ENCODE data around the gene ZNF771. TPM values are rescaled to one million over a fixed set of nuclear protein-coding genes. Genes with fewer than 3 reads are reported as not detected.

ZNF771 gene
- total RNA-seq, 1 experiment from 2014 or later: 12.0 TPM

DNA sequence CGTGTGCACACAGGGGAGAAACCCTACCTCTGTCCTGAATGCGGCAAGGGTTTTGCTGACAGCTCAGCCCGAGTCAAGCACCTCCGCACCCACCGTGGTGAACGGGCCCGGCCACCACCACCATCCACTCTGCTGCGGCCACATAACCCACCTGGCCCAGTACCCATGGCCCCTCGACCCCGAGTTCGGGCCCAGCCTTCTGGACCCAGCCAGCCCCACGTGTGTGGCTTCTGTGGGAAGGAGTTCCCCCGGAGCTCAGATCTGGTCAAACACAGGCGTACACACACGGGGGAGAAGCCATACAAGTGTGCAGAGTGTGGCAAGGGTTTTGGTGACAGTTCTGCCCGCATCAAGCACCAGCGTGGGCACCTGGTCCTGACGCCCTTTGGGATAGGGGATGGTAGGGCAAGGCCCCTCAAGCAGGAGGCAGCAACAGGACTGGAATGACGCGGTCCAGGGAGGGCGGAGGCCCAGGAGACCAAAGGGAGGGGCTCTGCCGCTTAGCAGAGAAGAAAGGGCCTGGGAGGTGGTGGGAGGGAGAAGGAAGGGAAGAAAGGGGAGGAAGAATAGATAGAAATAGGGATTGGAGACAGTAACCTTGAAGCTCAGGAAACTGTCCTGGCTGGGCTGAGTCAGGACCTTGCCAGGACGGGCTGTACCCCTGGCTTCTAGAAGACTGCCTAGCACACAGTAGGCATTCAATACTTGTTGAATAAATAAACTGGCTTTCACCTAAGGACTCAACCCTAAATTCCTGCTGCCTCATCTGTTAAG lies 8.6 kb upstream of the ZNF771 start:
- DNase-seq (ENCODE audit: low spot score): no peak

DNA sequence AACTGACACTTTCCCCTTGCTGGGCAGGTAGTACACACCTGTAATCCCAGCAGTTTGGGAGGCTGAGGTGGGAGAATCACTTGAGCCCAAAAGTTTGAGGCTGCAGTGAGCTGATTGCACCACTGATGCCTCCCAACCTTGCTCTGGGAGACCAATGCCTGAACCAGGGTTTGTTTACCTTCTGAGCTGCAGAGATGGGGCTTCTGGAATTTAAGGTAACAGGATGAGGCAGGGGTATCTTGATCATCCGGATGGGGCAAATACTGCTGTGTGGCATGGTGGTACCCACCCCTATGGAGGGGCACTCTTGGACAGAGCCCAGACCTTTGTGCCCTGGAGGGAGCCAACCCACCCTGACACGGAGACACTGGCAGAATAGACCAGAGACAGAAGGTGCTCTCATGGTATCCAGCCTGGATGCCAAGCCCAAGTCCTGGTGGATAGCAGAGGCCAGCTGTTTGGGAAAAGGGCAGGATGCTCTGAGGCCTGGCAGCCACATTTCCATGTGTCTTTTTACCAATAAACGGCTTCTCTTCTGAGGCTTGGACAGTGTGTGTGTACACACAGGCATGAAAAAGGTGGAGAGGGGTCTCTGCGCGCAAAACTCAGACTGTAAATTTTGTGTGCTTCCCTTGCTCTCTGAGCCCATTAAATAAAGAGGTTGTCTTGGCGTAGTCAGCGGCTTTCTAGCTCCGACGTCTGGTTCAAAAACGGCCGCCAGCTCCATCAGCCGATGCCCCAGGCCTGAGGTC lies 7.8 kb upstream of the ZNF771 start:
- DNase-seq (ENCODE audit: low spot score): no peak

- no peak for DNase-seq (ENCODE audit: low spot score)
These were observed 5.5 kb upstream of the ZNF771 start for GRCh38 chr16:30401768-30402425.

- no peak for DNase-seq (ENCODE audit: low spot score)
These were observed 658 bp upstream of the ZNF771 start for GRCh38 chr16:30406795-30407101.

GRCh38 chr16:30407804-30408534 lies 563 bp downstream of the ZNF771 start:
- DNase-seq (ENCODE audit: low spot score): no peak

DNA sequence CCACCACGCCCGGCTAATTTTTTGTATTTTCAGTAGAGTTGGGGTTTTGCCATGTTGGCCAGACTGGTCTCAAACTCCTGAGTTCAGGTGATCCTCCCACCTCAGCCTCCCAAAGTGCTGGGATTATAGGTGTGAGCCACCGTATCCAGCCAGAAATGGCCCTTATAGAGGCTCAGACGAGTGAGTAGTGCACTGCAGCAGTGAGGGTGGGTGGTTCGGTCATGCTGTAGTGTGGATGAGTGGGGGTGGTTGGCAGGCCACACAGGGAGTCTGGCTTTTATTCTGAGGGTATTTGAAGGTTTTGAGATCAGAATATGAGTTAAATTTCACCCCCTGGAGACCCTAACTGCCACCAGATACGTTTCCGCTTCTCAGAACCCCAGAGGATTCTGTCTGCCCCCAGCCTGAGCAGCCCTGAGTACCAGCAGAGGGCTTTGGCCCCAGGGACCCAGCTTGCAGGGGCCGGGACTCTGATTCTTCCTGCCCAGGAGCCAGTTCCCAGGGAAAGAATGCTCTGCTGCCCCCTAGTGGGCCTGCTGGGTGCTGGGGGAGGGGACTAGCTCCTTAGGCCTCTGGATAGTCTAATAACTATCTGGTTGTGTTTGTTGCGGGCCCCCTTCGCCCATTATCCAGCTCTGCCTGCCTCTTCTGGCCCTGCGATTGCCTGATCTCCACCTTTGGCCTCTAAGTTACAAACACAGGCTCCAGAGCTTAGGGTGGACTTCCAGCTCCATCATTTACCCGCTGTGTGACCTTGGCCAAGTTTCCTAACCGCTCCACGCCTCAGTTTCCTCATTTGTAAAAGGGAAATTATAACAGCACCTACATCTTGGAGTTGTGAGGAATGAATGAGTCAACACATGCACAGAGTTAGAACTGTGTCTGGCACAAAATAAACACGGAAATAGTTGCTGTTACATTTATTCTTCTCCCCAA lies 2.0 kb downstream of the ZNF771 start:
- DNase-seq (ENCODE audit: low spot score): peak; percentile 67

DNA sequence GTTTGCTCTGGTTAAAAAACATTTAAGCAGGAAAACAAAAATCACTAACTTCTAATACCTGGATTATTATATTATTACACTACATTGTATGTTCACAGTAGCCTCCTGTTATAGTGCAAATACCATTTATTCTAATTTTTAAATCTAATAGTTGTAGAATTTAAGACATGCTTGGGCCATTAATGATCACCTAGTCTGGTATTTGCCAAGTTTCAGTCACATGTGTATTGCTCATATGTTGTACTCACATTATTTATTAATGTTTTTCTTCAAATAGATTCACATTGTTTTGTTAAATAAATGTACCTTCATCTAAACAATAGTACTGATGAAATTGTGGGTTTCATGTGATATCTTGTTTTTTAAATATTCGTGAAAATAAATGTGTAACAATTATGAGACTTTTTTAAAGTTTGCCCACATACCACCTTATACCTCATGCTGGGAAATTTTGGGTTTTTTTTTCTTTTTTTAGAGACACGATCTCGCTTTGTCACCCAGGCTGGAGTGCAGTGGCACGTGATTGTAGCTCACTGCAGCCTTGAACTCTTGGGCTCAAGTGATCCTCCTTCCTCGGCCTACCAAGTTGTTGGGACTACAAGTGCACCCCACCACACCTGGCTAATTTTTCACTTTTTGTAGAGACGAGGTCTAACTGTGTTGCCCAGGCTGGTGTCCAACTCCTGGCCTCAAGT lies 5.9 kb downstream of the ZNF771 start:
- no peak for DNase-seq (ENCODE audit: low spot score)

DNA sequence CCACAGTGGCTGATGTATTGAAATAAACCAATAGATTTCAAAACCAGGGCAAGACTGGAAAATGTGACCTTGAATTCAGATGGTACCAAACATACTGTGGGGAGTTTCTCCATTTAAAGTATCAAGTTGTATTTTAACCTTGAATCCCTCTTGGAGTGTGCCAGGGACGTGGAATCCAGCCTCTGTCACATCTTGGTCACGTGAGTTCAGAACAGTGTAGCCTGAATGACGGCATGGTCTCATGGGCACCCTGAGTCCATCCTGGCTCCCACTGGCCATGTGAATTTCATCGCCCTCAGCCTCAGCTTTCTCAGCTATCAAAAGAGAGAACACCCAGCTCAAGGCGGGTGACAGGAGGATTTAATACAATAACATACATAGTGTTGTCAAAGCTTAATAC lies 6.8 kb downstream of the ZNF771 start:
- DNase-seq (ENCODE audit: low spot score): no peak

- DNase-seq (ENCODE audit: low spot score): no peak
These were observed 8.7 kb downstream of the ZNF771 start for GRCh38 chr16:30416047-30416603.

DNA sequence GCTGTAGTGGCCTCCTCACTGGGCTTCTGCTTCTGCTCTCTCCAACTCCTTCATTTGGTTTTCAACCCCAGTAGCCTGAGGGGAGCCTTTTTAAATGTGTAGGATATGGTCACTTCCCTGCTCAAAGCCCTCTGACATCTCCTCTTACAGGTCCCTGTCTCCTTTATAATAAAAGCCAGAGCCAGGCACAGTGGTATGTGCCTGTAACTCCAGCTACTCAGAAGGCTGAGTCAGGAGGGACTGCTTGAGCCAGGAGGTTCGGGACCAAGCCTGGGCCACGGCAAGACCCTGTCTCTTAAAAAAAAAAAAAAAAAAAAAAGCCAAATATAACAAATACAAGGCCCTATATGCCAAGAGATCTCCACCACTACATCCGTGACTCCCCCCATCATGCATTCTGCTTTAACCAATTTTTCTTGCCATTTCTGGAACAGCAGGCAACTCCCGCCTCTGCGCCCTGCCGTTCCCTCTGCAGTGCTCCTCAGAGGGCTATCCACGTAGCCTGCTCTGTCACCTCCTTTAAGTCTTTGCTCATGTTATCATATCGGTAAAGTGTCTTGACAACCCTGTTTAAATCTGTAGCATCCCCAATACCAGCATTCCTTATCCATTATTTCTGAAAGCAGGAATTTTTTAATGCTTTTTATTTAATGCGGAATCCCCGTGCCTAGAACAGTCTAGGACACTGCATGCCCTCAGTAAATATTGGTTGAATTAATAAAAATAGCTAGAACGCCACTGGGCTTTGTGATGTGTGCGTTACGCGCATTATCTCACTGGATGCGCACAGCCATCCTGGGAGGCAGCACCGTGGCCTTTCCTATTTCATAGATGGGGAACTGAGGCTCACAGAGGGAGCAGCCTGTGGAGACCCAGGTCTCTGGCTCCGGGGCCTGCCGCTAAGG lies 9.5 kb downstream of the ZNF771 start:
- no peak for DNase-seq (ENCODE audit: low spot score)

GRCh38 chr16:30417529-30418349 lies 10.3 kb downstream of the ZNF771 start:
- no peak for DNase-seq (ENCODE audit: low spot score)

- no peak for DNase-seq (ENCODE audit: low spot score)
These were observed 11.2 kb downstream of the ZNF771 start for GRCh38 chr16:30418350-30419181.

GRCh38 chr16:30421010-30421409 lies 13.6 kb downstream of the ZNF771 start:
- DNase-seq (ENCODE audit: low spot score): no peak

- DNase-seq (ENCODE audit: low spot score): no peak
These were observed 20.6 kb downstream of the ZNF771 start for GRCh38 chr16:30428055-30428454.

- no peak for DNase-seq (ENCODE audit: low spot score)
These were observed 21.9 kb downstream of the ZNF771 start for GRCh38 chr16:30429418-30429677.

DNA sequence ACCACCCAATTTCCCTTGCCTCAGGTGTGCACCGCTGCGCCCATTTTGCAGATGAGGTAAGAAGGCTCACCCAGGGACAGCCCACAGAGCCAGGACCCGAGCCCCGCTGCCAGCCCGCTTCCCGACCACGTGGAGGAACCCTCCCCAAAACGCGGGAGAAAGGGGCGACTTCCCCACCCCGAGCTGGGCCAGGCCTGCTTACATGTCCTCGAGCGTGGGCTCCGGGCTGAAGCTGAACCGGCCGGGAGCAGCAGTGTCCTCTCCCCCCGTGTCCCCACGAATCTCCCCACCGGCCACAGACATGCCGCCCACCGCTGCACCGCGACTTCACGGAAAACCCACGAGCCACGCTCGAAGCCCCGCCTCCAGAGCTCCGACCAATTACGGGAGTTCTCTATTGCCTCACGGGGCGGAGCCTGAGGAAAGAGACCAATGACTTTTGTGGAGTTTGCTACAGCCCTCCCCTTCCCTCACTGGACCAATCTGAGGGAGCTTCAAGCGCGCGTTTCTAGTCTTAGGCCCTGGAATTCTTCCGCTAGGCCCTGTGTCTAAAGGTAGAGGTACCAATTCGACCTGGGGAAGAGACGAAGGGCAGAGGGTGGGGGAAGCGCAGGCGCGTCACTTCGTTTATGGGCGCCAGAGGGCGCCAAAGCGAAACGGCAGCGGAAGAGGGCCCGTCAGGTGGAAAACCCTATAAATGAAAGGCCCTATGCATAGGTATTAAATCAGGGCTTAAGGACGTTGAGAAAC lies 22.4 kb downstream of the ZNF771 start, which contains the start of gene DCTPP1:
TSS of gene DCTPP1 (minus strand) at position 353 of the 750 bp plus-strand sequence. CDS start at position 303, 50 bp downstream.
- peak; percentile 99 for DNase-seq (ENCODE audit: low spot score)

All from H4 (cell line).